ENCODE measurements around the gene FAM162A.
"Not testable (repeated sequence)": the region's sequence is repeated elsewhere in the genome, so short reads cannot be mapped to it uniquely, and the experiment has no call there.

The FAM162A gene

GRCh38 chr3:122421101-122421500, 37.1 kb downstream of the FAM162A start:
- no peak for DNase-seq (ENCODE audit: low read depth)

- no peak for DNase-seq (ENCODE audit: low read depth)
Measured at GRCh38 chr3:122421836-122422235, 37.9 kb downstream of the FAM162A start.

- DNase-seq (ENCODE audit: low read depth) = no peak
Measured at GRCh38 chr3:122427857-122428471, 44.0 kb downstream of the FAM162A start.

DNA sequence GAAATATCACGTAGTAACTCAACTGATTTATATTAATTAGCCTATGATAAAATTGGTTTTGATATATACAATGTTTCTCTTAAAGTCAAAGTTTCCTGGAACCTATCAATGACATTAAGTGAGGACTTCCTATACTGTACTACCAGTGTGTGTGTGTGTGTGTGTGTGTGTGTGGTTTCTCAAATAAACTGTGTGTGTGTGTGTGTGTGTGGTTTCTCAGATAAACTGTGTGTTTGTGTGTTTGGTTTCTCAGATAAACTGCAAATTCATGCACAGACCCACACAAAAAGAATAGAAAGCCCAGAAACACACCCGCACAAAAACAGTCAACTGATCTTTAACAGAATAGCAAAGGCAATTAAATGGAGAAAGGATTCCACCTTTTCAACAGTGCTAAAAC, 46.4 kb downstream of the FAM162A start:
- DNase-seq (ENCODE audit: low read depth) = no peak

- DNase-seq (ENCODE audit: low read depth) = no peak
Measured at GRCh38 chr3:122435950-122436349, 52.0 kb downstream of the FAM162A start.

- no peak for DNase-seq (ENCODE audit: low read depth)
Measured at GRCh38 chr3:122443090-122443489, 59.1 kb downstream of the FAM162A start.

GRCh38 chr3:122443762-122444490, 59.9 kb downstream of the FAM162A start:
- not testable (repeated sequence) for DNase-seq (ENCODE audit: low read depth)

GRCh38 chr3:122444491-122444887, 60.5 kb downstream of the FAM162A start:
- not testable (repeated sequence) for DNase-seq (ENCODE audit: low read depth)

DNA sequence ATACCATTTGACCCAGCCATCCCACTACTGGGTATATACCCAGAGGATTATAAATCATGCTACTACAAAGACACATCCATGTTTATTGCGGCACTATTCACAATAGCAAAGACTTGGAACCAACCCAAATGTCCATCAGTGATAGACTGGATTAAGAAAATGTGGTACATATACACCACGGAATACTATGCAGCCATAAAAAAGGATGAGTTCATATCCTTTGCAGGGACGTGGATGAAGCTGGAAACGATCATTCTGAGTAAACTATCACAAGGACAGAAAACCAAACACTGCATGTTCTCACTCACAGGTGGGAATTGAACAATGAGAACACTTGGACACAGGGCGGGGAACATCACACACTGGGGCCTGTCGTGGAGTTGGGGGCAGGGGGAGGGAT, 64.2 kb downstream of the FAM162A start:
- DNase-seq (ENCODE audit: low read depth) = not testable (repeated sequence)

- DNase-seq (ENCODE audit: low read depth) = no peak
Measured at GRCh38 chr3:122451371-122451770, 67.4 kb downstream of the FAM162A start.

- DNase-seq (ENCODE audit: low read depth) = no peak
Measured at GRCh38 chr3:122456074-122456473, 72.1 kb downstream of the FAM162A start.

- DNase-seq (ENCODE audit: low read depth) = no peak
Measured at GRCh38 chr3:122457706-122458105, 73.7 kb downstream of the FAM162A start.

- no peak for DNase-seq (ENCODE audit: low read depth)
Measured at GRCh38 chr3:122458992-122459391, 75.0 kb downstream of the FAM162A start.

GRCh38 chr3:122461806-122462205, 77.8 kb downstream of the FAM162A start:
- DNase-seq (ENCODE audit: low read depth) = no peak

Measured in HS-27A (cell line).